ENCODE measurements around the gene CISH.

Gene CISH

GRCh38 chr3:50573566-50574443 lies 37.8 kb downstream of the CISH start:
- DNase-seq (ENCODE audit: low read depth): no peak
- TF ChIP-seq, protein P1, sequence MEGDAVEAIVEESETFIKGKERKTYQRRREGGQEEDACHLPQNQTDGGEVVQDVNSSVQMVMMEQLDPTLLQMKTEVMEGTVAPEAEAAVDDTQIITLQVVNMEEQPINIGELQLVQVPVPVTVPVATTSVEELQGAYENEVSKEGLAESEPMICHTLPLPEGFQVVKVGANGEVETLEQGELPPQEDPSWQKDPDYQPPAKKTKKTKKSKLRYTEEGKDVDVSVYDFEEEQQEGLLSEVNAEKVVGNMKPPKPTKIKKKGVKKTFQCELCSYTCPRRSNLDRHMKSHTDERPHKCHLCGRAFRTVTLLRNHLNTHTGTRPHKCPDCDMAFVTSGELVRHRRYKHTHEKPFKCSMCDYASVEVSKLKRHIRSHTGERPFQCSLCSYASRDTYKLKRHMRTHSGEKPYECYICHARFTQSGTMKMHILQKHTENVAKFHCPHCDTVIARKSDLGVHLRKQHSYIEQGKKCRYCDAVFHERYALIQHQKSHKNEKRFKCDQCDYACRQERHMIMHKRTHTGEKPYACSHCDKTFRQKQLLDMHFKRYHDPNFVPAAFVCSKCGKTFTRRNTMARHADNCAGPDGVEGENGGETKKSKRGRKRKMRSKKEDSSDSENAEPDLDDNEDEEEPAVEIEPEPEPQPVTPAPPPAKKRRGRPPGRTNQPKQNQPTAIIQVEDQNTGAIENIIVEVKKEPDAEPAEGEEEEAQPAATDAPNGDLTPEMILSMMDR (IDR thresholded peaks at IDR 0.05; ENCODE audit: low read length, missing control alignments): no peak
- H3K4me3 ChIP-seq (replicated peaks; ENCODE audit: low read depth, low read length): no peak overlapping the region

GRCh38 chr3:50572801-50573371 lies 38.7 kb downstream of the CISH start:
- DNase-seq (ENCODE audit: low read depth): no peak
- TF ChIP-seq, protein P1 (IDR thresholded peaks at IDR 0.05; ENCODE audit: low read length, missing control alignments): no peak
- no peak overlapping the region for H3K4me3 ChIP-seq (replicated peaks; ENCODE audit: low read depth, low read length)

- H3K4me3 ChIP-seq (replicated peaks; ENCODE audit: low read depth, low read length): no peak overlapping the region
- TF ChIP-seq, protein P1 (IDR thresholded peaks at IDR 0.05; ENCODE audit: low read length, missing control alignments): peak; percentile 93
- peak; percentile 76 for DNase-seq (ENCODE audit: low read depth)
These were observed 39.4 kb downstream of the CISH start for GRCh38 chr3:50572158-50572557.

- TF ChIP-seq, protein P1 (IDR thresholded peaks at IDR 0.05; ENCODE audit: low read length, missing control alignments): no peak
- no peak overlapping the region for H3K4me3 ChIP-seq (replicated peaks; ENCODE audit: low read depth, low read length)
- DNase-seq (ENCODE audit: low read depth): no peak
These were observed 40.1 kb downstream of the CISH start for GRCh38 chr3:50571486-50571885.

GRCh38 chr3:50570508-50571279 lies 40.9 kb downstream of the CISH start:
- H3K4me3 ChIP-seq (replicated peaks; ENCODE audit: low read depth, low read length): peak overlapping the region; percentile 98
- TF ChIP-seq, protein P1 (IDR thresholded peaks at IDR 0.05; ENCODE audit: low read length, missing control alignments): no peak
- no peak for DNase-seq (ENCODE audit: low read depth)

DNA sequence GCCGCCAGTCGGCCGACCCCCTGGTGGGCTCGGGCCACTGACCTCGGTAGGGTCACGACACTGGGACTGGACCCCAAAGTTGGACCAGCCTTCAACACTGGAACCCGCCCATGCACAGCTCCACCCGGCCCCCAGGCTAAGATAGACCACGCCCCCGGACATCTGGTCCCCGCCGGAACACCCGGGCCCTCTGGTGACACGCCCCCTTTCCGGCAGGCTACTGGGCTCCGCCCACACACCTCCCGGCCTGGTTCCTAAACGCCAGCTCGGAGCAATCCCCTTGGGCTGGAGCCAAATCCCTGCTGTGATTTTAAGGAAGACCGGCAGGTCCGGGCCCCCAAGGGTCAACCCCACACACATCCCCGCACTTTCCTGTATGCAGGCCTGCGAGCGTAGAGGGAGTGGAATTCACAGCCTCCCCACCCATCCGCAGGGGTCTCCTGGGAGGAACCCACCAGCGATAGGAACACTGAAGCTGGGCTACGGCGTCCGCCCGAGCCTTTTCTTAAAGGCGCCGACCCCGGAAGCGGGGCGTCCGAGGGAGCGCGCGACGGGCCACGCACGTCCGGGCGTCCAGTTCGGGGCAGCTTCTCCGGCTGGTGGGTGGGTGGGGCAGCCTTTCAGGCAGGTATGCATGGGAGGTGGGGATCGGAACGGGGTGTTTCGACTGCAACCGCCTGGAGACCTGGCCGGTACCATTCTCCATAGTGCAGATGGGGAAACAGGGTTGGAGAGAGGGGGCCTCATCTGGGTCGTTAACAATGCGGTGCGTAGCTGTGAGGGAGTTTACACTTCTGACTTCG lies 42.4 kb downstream of the CISH start, which contains the start of gene HEMK1:
HEMK1 (plus strand) TSS at position 576 of the 803 bp plus-strand sequence. CDS start 1,583 bp downstream, outside the sequence.
- peak; percentile 95 for DNase-seq (ENCODE audit: low read depth)
- TF ChIP-seq, protein P1 (IDR thresholded peaks at IDR 0.05; ENCODE audit: low read length, missing control alignments): no peak
- H3K4me3 ChIP-seq (replicated peaks; ENCODE audit: low read depth, low read length): peak within 1 kb of the TSS; percentile 98
